HG02885 (cell line): ENCODE data around the gene APOBEC3A.
"Not testable (repeated sequence)": the region's sequence is repeated elsewhere in the genome, so short reads cannot be mapped to it uniquely, and the experiment has no call there.

Experiments
- ATAC-seq: cut with Tn5 transposase; IDR thresholded peaks from one replicate; pipeline ENCODE4 v1.9.1; 2021; ENCODE audit warnings: mild to moderate bottlenecking; ENCODE audit not compliant: unreplicated experiment, poor library complexity

APOBEC3A gene

DNA sequence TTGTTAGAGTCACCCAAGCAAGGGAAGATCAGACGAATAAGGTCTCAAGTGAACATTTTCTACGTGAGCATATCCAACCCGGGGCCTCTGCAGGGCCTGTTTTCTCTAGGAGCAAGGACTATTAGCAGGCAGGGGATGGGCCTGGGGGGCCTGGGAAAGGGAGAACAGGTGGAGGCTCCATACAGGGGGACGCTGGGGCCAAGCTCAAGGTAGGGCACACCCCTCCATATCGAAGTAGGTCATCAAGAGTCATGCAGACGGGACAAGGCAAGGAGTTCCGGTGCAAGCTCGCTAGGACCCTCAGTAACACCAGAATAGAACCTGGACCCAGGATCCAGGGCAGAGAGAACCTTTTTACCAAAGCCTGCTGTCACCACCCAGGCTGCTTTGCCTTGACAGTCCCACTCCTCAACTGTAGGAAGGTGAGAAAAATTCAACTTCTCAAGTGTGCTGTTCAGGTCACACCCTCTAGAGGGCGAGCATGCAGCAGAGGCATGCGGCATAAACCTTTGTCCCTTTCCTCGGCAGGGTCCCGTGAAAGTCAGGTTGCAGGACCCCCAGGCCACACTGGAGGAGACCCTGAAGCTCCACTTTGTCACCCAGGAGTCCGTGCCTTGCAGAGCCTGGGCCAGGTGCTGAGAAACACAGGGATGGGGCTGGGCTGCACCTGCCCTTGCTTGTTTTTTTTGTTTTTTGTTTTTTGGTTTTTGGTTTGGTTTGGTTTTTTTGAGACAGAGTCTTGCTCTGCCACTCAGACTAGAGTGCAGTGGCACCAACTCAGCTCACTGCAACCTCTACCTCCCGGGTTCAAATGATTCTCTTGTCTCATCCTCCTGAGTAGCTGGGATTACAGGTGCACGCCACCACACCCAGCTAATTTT, 16.1 kb downstream of the APOBEC3A start:
- no peak for ATAC-seq

DNA sequence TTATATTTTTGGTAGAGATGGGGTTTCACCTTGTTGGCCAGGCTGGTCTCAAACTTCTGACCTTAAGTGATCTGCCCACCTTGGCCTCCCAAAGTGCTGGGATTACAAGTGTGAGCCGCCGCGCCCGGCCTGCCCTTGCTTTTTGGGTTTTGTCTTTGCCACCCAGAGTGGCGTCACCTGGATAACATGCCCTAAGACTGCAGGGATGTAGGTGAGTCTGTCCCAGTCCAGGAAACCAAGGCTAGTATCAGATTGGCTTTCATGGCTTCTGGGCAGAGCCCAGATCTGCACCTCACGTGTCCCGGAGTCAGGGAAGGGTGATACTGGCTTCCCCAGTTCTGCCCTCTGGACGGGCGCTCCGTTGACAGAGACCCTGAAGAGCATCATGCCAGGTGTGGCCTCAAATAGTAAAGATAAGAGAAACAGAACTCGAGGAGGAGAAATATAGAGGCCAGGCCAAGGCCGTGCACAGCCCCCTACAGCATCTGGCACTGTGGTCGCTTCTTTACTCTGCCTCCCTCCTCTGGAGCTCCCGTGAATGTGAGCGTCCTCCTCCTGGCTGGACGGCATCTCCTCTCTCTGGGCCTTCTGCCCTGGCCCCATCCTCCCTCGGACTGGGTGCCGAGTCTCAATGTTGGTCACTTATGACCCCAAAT, 16.9 kb downstream of the APOBEC3A start:
- no peak for ATAC-seq

GRCh38 chr22:38974826-38975175, 17.4 kb downstream of the APOBEC3A start:
- ATAC-seq: no peak

- not testable (repeated sequence) for ATAC-seq
Observed at GRCh38 chr22:38977289-38977688, 19.9 kb downstream of the APOBEC3A start.

DNA sequence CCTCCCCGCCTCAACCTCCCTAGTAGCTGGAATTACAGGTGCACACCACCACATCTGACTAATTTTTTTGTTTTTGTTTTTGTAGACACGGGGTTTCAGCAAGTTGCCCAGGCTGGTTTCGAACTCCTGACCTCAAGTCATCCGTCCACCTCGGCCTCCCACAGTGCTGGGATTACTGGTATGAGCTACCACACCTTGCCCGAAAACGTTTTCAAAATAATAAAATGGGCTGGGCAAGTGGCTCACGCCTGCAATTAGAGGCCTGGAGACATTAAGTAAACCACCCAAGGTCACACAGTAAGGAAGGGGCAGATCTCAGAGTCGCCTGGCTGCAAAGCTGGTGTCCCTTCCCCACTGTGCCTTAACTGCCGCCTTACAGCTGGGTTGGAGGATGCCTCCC, 23.2 kb downstream of the APOBEC3A start:
- ATAC-seq: not testable (repeated sequence)

- ATAC-seq: no peak
Observed at GRCh38 chr22:38981005-38981991, 23.9 kb downstream of the APOBEC3A start.

GRCh38 chr22:38981992-38982927, 24.9 kb downstream of the APOBEC3A start, which contains the start of gene APOBEC3B:
Gene APOBEC3B, plus strand, starts transcription at chr22:38982347. Its CDS starts 107 bp downstream, at chr22:38982454.
- ATAC-seq: peak; percentile 69

- ATAC-seq: no peak
Observed at GRCh38 chr22:38984224-38984623, 26.8 kb downstream of the APOBEC3A start.

- ATAC-seq: peak; percentile 60
Observed at GRCh38 chr22:38984784-38985757, 27.7 kb downstream of the APOBEC3A start.

DNA sequence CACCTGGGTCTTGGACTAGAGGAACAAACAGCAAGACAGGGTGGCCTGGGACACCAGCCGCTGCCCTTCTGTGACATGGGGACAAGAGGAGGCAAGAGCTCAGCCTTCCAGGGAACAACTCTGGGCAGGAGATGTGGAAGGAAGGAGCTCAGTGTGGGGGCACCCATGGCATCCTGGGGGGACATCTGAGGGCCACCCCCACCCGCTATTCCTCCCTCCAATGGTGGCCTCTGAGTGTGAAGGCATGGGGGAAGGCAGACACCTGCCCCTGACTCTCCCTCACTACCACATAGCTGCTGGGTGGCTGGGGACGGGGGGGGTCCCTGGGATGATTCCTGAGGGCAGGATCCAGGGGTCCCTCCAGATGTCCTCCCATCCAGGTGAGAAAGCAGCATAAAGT, 29.2 kb downstream of the APOBEC3A start:
- ATAC-seq: no peak

GRCh38 chr22:38987171-38987895, 29.9 kb downstream of the APOBEC3A start:
- no peak for ATAC-seq

DNA sequence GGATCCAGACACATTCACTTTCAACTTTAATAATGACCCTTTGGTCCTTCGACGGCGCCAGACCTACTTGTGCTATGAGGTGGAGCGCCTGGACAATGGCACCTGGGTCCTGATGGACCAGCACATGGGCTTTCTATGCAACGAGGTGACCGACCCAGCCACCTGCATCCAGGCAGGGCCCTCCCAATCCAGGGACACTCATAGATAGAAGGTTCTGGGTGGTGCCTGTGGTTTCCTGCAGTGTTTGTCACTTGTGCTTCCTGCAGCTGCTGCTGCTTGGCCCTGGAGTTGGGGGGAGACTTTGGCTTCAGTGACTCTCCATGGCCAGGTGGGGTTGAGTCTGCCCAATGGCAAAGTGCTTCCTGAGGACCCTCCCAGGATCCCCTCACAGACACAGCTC, 32.1 kb downstream of the APOBEC3A start:
- ATAC-seq: no peak

GRCh38 chr22:38992871-38993371, 35.5 kb downstream of the APOBEC3A start:
- ATAC-seq: not testable (repeated sequence)

DNA sequence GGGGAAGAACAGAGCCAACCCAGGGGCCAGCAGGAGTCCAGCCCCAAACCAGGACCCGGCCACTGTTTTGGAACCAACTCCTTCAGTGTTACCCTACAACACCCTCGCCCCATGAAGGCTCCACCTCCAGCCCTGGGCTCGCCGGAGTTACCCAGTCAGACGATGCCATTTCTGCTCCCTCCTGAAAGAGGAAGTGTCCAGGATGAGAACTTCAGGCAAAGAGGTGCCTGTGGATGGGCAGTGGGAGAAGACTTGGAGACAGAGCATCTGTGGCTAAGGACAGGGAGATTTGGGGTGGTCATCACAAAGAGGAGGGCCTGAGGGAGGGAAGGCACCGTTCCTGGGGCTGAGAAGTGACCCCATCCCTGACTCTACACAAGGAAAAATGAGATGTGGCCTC, 38.7 kb downstream of the APOBEC3A start:
- no peak for ATAC-seq

- ATAC-seq: no peak
Observed at GRCh38 chr22:38997518-38997917, 40.1 kb downstream of the APOBEC3A start.

DNA sequence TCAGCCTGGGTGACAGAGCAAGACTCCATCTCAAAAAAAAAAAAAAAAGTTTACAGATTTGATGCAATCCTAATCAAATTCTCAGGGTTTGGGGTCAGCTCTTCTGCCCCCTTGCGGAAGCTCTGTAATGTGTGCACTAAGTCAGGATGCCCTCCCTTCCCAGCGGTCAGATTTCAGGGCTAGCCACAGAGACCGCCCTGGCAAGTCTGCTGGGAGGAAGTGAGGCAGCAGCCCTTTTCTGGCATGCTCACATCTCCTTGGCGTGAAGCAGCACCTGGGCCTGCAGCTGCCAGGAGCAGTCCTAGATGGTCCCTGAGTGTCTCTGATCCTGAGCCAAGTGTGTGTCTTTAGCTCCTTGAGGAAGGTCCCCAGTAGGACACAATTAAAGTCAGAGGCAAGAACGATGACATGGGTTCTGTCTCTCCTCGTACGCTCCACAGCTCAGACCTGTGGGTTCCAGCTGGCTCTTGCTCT, 45.8 kb downstream of the APOBEC3A start:
- ATAC-seq: peak; percentile 49

DNA sequence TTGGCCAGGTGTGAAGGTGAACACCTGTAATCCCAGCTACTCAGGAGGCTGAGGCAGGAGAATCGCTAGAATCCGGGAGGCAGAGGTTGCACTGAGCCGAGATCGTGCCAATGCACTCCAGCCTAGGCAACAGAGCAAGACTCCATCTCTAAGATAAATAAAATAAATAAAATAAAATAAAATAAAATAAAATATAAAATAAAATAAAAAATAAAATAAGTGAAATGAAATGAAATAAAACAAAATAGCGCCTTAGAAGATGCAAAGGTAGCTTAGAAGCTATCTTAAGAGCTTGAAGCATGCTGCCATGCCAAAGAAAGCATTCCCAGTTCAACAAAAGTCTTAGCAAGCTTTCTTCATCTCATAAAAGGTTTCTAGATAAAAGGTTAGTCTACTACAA, 49.8 kb downstream of the APOBEC3A start:
- no peak for ATAC-seq
